Measurements from ENCODE around the gene DPP4. TPM values are rescaled to one million over a fixed set of nuclear protein-coding genes. Genes with fewer than 3 reads are reported as not detected.

The DPP4 gene
- total RNA-seq, 1 donor from 2014 or later: 55.9 TPM

DNA sequence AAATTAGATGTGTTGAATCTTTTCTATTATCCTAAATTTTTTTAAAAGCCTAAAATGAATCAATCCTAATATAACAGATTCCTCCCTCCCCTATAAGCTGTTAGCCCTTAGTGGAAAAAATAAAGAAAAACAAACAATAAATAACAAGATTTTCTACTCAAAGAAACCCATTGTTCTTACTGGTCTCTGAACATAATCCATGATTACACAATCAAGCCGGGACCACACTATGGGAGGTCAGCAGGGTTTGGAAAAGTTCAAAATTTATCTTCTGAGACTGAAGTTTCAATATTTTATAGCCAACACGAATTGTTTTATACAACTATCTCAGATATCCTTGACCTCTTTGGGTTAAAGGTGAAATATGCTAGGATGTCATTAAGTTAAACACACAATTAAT is 57.9 kb downstream of the DPP4 start:
- no peak for DNase-seq (ENCODE audit: extremely low spot score, unreplicated experiment)
- no peaks in the 10 kb centered on the region for H3K27me3 Mint-ChIP-seq
- H3K4me1 Mint-ChIP-seq (ENCODE audit: unreplicated experiment): peaks cover 11% of the 10 kb centered on the region
- H3K4me3 Mint-ChIP-seq: no peak overlapping the region
- TF ChIP-seq, protein P1, sequence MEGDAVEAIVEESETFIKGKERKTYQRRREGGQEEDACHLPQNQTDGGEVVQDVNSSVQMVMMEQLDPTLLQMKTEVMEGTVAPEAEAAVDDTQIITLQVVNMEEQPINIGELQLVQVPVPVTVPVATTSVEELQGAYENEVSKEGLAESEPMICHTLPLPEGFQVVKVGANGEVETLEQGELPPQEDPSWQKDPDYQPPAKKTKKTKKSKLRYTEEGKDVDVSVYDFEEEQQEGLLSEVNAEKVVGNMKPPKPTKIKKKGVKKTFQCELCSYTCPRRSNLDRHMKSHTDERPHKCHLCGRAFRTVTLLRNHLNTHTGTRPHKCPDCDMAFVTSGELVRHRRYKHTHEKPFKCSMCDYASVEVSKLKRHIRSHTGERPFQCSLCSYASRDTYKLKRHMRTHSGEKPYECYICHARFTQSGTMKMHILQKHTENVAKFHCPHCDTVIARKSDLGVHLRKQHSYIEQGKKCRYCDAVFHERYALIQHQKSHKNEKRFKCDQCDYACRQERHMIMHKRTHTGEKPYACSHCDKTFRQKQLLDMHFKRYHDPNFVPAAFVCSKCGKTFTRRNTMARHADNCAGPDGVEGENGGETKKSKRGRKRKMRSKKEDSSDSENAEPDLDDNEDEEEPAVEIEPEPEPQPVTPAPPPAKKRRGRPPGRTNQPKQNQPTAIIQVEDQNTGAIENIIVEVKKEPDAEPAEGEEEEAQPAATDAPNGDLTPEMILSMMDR (conservative IDR thresholded peaks at IDR 0.05): no peak
- H3K9me3 Mint-ChIP-seq: no peaks in the 10 kb centered on the region
- H3K27ac Mint-ChIP-seq: no peak overlapping the region
- no peaks in the 10 kb centered on the region for H3K36me3 Mint-ChIP-seq

DNA sequence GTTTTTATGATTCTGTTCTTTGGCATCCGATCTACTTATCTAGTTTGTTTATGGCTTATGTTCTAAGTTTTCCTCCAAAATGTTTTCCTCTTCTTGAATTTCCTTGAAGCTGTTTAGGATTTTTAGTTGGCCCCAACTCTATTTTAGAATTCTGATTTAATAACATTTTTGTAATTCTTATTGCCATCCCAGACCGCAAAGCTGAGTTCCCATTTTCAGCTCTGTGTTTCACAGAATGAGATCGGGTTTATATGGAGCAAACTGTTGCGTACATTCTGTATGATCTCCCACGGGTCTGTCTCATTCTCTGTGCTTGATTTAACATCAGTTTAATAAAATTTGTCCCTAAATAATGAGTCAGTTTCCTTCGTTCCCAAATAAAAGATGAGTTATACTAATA is 59.3 kb downstream of the DPP4 start:
- no peak for DNase-seq (ENCODE audit: extremely low spot score, unreplicated experiment)
- no peak overlapping the region for H3K4me3 Mint-ChIP-seq
- H3K9me3 Mint-ChIP-seq: no peaks in the 10 kb centered on the region
- H3K36me3 Mint-ChIP-seq: no peaks in the 10 kb centered on the region
- no peaks in the 10 kb centered on the region for H3K27me3 Mint-ChIP-seq
- TF ChIP-seq, protein P1 (conservative IDR thresholded peaks at IDR 0.05): no peak
- peaks cover 11% of the 10 kb centered on the region for H3K4me1 Mint-ChIP-seq (ENCODE audit: unreplicated experiment)
- H3K27ac Mint-ChIP-seq: no peak overlapping the region

GRCh38 chr2:162013514-162014475 is 60.2 kb downstream of the DPP4 start:
- no peak for DNase-seq (ENCODE audit: extremely low spot score, unreplicated experiment)
- Mint-ChIP-seq H3K4me1 (ENCODE audit: unreplicated experiment) (peaks cover 11% of the 10 kb centered on the region), H3K27ac (no peak overlapping the region), H3K9me3 (no peaks in the 10 kb centered on the region), H3K27me3 (no peaks in the 10 kb centered on the region), H3K36me3 (no peaks in the 10 kb centered on the region), H3K4me3 (no peak overlapping the region)
- TF ChIP-seq, protein P1 (conservative IDR thresholded peaks at IDR 0.05): no peak

- Mint-ChIP-seq H3K9me3 (no peaks in the 10 kb centered on the region), H3K4me1 (ENCODE audit: unreplicated experiment) (peaks cover 11% of the 10 kb centered on the region), H3K27me3 (no peaks in the 10 kb centered on the region), H3K27ac (no peak overlapping the region), H3K4me3 (no peak overlapping the region), H3K36me3 (no peaks in the 10 kb centered on the region)
- TF ChIP-seq, protein P1 (conservative IDR thresholded peaks at IDR 0.05): no peak
- DNase-seq (ENCODE audit: extremely low spot score, unreplicated experiment): no peak
Measured at GRCh38 chr2:162012565-162013058, 61.4 kb downstream of the DPP4 start.

DNA sequence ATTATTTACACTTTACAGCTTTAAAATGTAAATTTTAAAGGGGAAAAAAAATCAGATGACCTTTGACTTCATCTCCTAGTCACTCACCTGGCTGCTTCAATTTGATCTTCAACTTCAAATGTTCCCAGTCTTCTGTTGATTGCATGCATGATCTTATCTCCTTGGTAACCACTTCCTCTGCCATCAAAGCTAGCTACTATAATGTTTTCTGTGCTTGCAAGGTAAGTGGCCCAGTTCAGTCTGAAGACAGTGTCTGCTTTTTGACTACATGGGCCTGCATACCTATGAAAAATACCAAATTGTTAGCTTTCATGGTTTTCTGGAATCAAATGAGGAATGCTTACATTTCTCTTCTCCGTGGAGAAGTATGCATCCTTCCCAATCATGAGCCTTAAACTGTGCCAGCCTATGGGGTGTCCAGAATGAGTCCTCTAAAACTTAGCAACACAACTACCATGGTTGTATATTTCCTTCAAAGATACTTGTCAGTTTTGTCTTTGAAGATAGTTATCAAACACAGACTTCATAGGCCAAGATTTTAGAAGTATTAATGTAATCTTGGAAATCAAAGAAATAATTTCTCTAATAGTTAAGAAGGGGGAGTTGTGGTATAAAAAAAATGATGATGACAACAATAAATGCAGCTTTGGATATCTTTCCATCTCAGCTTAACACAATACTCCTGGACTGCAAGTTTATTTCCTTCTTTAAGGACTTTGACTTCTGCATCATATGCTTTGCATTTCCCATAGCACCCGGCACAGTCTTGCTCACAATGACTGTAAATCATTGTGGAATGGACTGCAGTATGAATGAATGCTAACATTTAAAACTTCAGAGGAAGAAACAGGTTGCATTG is 62.1 kb downstream of the DPP4 start:
- H3K4me1 Mint-ChIP-seq (ENCODE audit: unreplicated experiment): peaks cover 11% of the 10 kb centered on the region

More for the DNA sequence above, 62.1 kb downstream of the DPP4 start:
- Mint-ChIP-seq H3K27me3 (no peaks in the 10 kb centered on the region), H3K4me3 (no peak overlapping the region), H3K27ac (no peak overlapping the region), H3K36me3 (no peaks in the 10 kb centered on the region), H3K9me3 (no peaks in the 10 kb centered on the region)
- TF ChIP-seq, protein P1 (conservative IDR thresholded peaks at IDR 0.05): no peak
- no peak for DNase-seq (ENCODE audit: extremely low spot score, unreplicated experiment)
